GM10266 (cell line): Measurements from ENCODE around the gene APOL3.

Experiments used
- DNase-seq: peaks from one replicate; pipeline ENCODE4 v3.0.0; 2012; ENCODE audit errors: extremely low spot score
- TF ChIP-seq, protein P1 (sequence below): IDR thresholded peaks from 2 replicates; pipeline ENCODE4 v1.5.1; 2012; ENCODE audit warnings: mild to moderate bottlenecking, low read depth; ENCODE audit not compliant: control insufficient read depth, insufficient read depth; ENCODE audit errors: missing control alignments

Gene APOL3

DNA sequence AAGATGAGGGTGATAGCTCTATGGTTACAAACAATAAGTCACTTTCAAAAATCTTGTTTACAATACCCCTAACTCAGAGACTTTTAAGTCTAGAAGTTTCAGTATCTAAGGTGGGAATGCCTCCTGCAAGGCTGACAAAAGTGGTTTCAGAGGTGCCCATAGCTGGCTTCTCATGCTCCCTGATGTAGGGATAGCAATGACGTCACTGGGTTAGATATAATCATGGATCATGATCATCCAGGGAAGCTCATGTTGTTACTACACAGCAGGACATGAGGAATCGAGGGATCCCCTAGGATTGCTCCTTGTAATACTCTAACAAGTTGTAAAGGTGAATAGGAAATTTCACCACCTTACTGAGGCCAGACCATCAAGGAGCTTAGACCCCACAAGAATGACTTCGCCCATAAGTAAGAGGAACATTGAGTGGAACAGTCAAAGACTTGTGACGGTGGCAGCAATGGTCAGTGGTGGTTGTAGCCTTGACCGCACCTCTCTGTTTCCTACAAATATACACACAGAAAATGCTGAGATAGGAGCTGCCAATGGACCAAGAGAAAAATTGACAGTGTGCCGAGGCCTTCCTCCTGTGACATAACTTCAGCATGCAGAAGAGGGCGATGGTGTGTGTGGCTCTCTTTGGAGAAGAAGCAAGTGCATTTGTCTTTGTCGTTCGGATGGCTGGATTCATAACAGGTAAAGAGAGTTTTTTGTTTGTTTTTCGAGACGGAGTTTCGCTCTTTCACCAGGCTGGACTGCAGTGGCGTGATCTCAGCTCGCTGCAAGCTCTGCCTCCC, 25.5 kb upstream of the APOL3 start:
- DNase-seq: no peak
- TF ChIP-seq, protein P1, sequence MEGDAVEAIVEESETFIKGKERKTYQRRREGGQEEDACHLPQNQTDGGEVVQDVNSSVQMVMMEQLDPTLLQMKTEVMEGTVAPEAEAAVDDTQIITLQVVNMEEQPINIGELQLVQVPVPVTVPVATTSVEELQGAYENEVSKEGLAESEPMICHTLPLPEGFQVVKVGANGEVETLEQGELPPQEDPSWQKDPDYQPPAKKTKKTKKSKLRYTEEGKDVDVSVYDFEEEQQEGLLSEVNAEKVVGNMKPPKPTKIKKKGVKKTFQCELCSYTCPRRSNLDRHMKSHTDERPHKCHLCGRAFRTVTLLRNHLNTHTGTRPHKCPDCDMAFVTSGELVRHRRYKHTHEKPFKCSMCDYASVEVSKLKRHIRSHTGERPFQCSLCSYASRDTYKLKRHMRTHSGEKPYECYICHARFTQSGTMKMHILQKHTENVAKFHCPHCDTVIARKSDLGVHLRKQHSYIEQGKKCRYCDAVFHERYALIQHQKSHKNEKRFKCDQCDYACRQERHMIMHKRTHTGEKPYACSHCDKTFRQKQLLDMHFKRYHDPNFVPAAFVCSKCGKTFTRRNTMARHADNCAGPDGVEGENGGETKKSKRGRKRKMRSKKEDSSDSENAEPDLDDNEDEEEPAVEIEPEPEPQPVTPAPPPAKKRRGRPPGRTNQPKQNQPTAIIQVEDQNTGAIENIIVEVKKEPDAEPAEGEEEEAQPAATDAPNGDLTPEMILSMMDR: no peak

DNA sequence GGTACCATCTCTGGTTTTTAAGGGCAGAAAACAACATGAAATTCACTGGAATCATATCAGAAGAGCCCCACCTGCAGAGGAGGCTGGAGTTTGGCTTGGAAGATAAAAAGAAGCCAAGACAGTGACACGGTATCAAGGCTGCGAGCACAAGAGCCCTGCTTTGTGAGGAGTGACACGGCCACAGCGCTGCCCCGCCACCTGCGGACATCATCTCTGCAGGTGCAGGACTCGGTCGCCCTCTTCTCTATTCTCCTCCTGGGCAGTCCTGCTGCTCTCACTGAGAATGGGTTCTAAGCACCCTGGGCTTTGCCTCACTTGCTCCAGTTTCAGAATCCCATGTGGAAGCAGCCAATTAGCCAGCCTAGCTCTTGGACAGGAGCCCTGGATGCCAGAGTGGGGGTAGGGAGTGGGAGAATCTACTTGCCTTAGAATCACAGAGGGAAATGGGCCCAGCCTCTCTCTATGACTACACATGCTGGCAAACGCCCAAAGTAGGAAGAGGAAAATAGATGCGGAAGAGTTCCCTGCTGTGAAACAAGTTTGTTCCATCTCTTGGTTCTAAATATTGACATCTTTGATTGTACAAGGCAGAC, 24.0 kb upstream of the APOL3 start:
- TF ChIP-seq, protein P1: no peak
- DNase-seq: no peak

DNA sequence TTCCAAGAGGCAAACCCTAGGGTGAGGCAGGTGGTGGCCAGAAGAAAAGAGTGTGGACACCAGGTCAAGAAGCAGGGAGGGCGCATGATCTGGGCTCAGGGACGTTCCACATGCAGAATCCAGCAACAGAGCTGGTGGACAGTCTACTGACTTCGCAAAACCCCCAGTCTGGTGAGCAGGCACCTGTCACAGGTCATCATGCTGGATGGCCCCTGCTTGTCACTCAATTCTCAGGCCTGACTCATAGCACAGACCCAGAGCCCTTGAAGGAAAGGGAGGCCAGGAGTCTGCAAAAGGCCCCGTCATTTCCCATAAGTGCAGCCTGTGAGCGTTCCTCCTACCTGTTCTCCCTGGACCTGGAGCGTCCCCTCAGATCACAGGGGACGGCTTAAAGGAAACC, 22.9 kb upstream of the APOL3 start:
- TF ChIP-seq, protein P1: no peak
- DNase-seq: no peak

DNA sequence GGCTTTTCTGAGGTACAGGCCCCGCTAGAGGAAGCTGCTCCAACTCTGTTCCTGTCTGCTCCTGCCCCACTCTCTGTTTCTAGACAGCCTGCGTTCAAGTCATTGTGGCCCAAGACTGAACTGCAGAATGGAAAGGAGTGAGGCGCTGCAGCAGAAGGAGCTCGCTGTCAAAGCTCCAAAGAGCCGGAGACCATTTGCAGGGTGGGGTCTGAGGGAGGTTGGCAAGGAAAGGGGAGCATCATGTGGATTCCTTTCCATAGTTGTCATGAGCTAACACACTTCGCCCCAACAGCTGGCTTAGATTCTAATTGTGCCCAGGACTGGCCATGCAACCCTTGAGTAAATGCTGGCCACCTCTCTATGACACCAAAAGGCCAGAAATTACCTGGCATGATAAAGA, 22.3 kb upstream of the APOL3 start:
- DNase-seq: no peak
- TF ChIP-seq, protein P1: no peak

DNA sequence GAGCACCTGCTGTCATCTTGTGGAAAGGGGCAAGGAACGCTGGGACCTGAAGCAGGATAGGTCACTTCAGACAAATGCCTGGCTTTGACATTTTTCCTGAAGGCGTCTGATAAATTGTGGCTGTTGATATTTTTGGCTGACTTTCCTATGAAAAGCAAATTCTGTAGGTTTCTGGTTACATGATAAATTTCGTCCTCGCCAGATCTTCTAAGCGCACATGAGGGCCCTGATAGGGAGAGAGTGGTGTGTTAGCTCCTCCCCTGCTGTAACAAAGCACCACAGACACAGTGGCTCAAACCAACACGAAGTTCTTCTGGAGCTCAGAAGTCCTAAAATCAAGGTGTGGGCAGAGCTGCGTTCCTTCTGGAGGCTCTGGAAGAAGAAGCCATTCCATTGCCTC, 21.5 kb upstream of the APOL3 start:
- DNase-seq: no peak

DNA sequence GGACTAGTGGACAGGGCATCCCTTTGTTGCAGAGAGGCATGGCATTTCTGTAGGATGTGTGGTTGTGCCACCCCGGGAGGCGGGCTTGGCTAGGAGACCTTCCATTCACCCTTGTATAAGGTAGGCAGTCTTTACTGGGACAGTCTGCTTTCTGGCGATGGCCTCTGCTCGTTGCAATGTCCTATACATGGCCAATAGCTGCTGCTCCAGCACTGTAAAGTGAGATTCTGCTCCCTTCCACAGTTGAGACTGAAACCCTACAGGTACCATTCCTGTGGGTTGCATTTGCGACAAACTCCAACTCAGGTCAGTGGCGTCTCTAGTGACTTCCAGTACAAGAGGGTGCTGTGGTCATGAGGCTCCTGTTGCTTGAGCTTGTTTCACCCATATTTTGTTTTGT, 20.4 kb upstream of the APOL3 start:
- DNase-seq: no peak
- TF ChIP-seq, protein P1: no peak

More for the DNA sequence above, 21.5 kb upstream of the APOL3 start:
- TF ChIP-seq, protein P1: no peak

DNA sequence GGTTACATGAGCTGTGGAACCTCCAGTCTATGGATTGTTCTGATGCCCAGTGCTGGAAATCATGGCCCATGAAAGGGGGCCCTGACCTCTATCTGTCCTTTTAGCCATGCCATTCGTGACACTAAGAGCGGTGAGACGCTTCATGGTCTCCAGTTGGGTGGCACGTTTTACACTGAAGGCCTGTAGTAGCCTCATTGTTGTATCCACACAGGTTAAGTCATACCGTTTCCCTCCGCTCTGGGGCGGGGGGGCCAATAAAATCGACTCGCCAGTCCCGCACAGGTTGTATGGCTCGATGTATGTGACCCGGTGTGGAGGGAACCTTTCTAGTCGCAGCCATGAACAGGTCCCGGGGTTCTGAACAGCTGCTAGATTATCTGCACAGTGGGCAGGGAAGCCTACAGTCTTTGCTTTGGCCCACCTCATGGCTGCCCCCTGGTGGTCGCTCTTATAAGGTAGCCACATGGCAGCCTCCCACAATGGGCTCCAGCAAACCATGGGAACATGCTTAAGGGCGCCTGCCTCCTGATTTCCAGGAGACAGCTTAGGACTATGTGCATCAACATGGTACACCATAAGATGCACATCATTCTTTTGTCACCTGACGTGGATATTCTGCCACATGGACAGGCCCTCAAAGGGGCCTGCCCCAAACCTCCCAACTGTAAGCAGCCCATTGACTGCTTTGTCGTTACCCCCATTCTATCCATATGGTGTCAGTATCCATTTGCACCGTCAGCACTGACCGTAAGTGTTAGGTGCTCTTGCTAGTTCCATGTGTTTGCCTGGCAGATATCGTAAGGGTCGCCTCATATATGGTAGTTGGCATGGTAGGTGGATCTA, 19.7 kb upstream of the APOL3 start:
- TF ChIP-seq, protein P1: peak; percentile 80
- DNase-seq: peak; percentile 81
